Nucleus accumbens (tissue), 56 donors: ENCODE data around the gene LMF1.
"Not testable (repeated sequence)": the region's sequence is repeated elsewhere in the genome, so short reads cannot be mapped to it uniquely, and the experiment has no call there.

Source experiments
- DNase-seq, 56 donors: peaks; one replicate each; lab custom pipeline; 2025; lab: John Stamatoyannopoulos, UW

LMF1 gene

GRCh38 chr16:861446-861845 is 109.3 kb downstream of the LMF1 start:
- DNase-seq = no peak

- no peak for DNase-seq
These were observed 109.9 kb downstream of the LMF1 start for GRCh38 chr16:860891-861290.

- DNase-seq = not testable (repeated sequence)
These were observed 111.8 kb downstream of the LMF1 start for GRCh38 chr16:858971-859370.

GRCh38 chr16:858441-858840 is 112.3 kb downstream of the LMF1 start:
- not testable (repeated sequence) for DNase-seq

GRCh38 chr16:856811-857210 is 114.0 kb downstream of the LMF1 start:
- no peak for DNase-seq

GRCh38 chr16:856101-856500 is 114.7 kb downstream of the LMF1 start:
- DNase-seq = no peak

DNA sequence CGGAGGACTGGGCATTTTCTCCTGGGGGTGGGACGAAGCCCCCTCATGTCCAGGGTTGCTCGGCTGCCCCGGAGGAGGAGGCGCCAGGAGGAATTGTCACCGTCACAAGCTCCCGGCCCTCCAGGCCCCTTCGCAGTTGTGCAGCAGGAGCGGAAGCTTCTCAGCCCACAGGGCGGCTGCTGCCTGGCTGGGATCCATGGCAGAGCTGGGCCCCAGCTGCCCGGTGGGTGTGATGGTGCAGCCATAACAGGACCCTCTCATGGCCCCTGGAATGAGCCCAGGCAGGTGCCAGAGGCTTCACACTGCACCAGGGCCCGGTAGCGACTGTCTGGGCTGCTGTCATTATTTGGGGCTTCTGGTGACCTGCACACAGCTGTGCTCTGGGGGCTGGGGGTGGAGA is 115.3 kb downstream of the LMF1 start:
- DNase-seq = peak in 1 of 56 donors; percentile 27

DNA sequence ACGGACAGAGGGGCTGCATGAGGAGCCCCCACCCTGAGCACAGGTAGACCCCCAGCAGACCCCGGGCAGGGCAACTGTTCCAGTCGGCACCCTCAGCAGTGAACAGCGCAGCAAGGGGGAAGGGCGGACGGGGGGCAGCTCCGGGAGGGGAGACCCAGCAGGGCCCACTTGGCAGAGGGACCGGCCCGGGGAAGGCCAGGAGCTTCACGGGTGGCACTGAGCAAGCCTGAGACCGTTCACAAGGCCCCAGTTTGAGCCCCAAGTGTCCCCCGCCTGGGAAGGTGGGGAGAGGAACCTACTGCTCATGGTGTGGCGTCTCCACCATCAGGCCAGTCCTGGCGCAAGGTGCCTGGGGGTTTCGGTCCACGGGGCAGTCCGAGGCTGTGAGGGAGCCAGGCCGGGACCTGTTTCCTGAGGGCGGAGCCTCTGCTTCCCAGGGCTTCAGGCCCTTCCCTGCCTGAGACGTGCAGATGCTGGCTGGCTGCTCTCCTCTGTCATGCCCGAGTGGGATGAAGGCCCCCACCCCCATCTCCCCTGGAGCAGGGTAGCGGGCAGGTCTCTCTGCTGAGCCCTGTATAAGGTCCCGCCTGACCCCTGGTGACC is 115.9 kb downstream of the LMF1 start:
- DNase-seq = no peak

GRCh38 chr16:853981-854807 is 116.6 kb downstream of the LMF1 start:
- DNase-seq = no peak

DNA sequence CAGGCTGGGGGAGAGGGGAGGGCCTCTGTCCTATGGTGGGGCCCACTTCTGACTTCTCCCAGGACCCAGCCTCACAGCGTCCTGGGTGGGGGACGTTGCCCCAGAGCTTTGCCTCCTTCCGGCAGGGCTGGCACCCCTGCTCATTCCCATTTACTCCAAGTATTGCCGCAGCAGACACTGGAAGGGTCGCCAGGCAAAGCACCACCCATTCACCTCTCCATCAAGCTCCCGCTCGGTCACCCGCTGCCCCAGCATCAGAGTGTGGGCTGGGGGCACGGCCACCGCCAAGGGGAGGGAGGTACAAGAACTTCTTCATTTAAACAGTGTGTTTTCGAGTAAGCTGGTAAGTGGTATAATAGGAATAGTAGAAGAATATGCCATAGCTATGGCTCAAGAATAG is 117.5 kb downstream of the LMF1 start:
- no peak for DNase-seq

DNA sequence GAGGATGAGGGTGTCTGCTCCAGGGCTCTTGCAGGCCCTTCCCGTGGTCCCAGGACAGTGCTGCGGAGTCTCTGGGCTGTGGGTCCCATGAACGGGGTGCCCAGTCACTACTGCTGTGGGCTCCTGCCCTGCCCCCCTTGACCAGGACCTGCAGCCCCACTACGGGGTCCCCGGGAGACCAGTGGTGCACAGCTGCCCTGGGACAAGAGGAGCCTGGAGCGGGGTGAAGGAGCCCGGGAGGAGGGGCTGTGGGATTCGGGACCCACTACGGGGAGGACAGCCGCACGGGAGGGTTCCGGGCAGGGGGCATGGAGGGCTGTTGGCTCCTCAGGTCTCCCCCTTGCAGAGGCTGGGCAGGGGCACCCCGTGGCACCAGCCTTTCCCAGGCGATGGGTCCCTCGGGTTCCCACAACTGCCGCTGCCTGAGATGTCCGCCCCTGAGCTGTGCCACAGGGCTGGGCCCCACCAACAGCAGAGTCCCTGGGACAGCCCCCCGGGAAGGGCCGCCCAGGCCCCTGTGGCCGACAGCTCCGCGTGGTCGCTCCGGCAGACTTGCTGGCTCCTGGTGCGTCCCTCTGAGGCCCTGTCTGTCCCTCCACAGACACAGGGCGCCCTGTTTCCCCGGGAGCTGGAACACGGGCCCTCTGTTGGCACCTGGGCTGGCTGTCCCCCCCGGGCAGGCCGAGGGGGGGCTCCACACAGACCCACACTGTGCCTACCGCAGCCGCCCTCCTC is 118.2 kb downstream of the LMF1 start:
- peak in 50 of 56 donors; percentile 7 to 88 (median 54) for DNase-seq

DNA sequence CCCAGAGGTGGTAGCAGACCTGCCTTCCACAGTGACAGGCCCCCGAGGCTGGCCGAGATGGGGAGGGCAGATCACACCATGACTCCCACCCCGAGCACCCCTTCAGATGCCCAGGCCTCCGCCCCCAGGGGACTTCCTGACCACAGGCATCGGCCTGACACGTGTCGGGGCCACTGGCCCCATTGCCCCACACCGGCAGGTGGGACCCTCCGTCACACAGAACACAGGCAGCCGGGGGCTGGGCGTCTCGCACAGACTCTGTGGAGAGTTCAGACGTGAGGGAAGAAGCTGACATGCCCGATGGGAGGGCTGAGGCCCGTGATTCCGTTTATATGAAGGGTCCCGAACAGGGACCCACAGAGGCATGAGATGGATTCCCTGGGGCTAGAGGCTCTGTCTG is 118.9 kb downstream of the LMF1 start:
- DNase-seq = no peak

- no peak for DNase-seq
These were observed 119.5 kb downstream of the LMF1 start for GRCh38 chr16:851209-851810.

DNA sequence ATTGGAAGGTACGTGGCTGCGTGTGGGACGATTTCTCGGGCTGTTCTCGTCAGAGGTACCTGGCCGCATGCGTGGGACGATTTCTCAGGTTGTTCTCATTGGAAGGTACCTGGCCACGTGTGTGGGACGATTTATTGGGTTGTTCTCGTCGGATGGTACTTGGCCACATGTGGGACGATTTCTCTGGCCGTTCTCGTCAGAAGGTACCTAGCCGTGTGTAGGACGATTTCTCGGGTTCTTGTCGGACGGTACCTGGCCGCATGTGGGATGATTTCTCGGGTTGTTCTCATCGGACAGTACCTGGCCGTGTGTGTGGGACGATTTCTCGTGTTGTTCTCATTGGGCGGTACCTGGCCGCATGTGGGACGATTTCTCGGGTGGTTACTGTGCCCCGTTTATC is 120.1 kb downstream of the LMF1 start:
- no peak for DNase-seq

- DNase-seq = no peak
These were observed 122.1 kb downstream of the LMF1 start for GRCh38 chr16:848510-849253.

- DNase-seq = no peak
These were observed 122.9 kb downstream of the LMF1 start for GRCh38 chr16:847681-848445.

- no peak for DNase-seq
These were observed 123.6 kb downstream of the LMF1 start for GRCh38 chr16:847151-847550.

- DNase-seq = no peak
These were observed 125.4 kb downstream of the LMF1 start for GRCh38 chr16:845351-845745.

GRCh38 chr16:844638-845350 is 126.0 kb downstream of the LMF1 start:
- DNase-seq = no peak
